CD8-positive, alpha-beta memory T cell (primary cell): ENCODE data around the gene UCN2. TPM values are rescaled to one million over a fixed set of nuclear protein-coding genes. Genes with fewer than 3 reads are reported as not detected.

ENCODE experiments used
- CTCF ChIA-PET: fragments of 350-600 bp; sonication (Branson Sonifier 250); formaldehyde crosslinking; loops from one replicate; lab custom pipeline; 2021; ENCODE audit warnings: antibody characterized with exemption; lab: Charles Lee
- POLR2A ChIA-PET: fragments of 350-600 bp; sonication (Branson Sonifier 250); formaldehyde crosslinking; loops from one replicate; lab custom pipeline; 2021; ENCODE audit warnings: antibody characterized with exemption; lab: Charles Lee
- DNase-seq, 5 donors: peaks; one replicate each; pipeline versions ENCODE4 v3.0.0 to v3.0.0-alpha.2; 2020 to 2022; ENCODE audit warnings: mixed read lengths in 1 of 5
- H3K27ac ChIP-seq: one replicate; pipeline ENCODE4 v1.7.0; 2013; ENCODE audit warnings: low read depth, mild to moderate bottlenecking, low read length, moderate library complexity
- H3K27me3 ChIP-seq: 2 replicates; pipeline ENCODE4 v1.7.0; 2013; ENCODE audit warnings: low read length, mild to moderate bottlenecking; ENCODE audit not compliant: insufficient read depth, poor library complexity, severe bottlenecking
- H3K36me3 ChIP-seq: 2 replicates; pipeline ENCODE4 v1.7.0; 2013; ENCODE audit warnings: mild to moderate bottlenecking, low read length, moderate library complexity; ENCODE audit not compliant: insufficient read depth
- H3K4me1 ChIP-seq: 2 replicates; pipeline ENCODE4 v1.7.0; 2013; ENCODE audit warnings: mild to moderate bottlenecking, low read length, moderate library complexity; ENCODE audit not compliant: insufficient read depth
- H3K4me3 ChIP-seq: 2 replicates; pipeline ENCODE4 v1.7.0; 2013; ENCODE audit warnings: mild to moderate bottlenecking, low read length
- H3K9me3 ChIP-seq: 2 replicates; pipeline ENCODE4 v1.7.0; 2013; ENCODE audit warnings: mild to moderate bottlenecking, low read length
- H3K27ac Mint-ChIP-seq, 8 donors: one replicate each; pipeline ENCODE4 v1.8.0; 2020 to 2021; ENCODE audit warnings: mixed read lengths in 8 of 8, mild to moderate bottlenecking in 6 of 8, inconsistent platforms in 3 of 8, moderate library complexity in 3 of 8
- H3K27me3 Mint-ChIP-seq, 2 donors: one replicate each; pipeline ENCODE4 v1.8.0; 2020 to 2021; ENCODE audit warnings: mixed read lengths in 2 of 2, mild to moderate bottlenecking in 1 of 2, moderate library complexity in 1 of 2
- H3K36me3 Mint-ChIP-seq, 3 donors: one replicate each; pipeline ENCODE4 v1.8.0; 2020 to 2021; ENCODE audit warnings: mixed read lengths in 3 of 3, inconsistent platforms in 1 of 3, mild to moderate bottlenecking in 1 of 3
- H3K4me1 Mint-ChIP-seq, 3 donors: one replicate each; pipeline ENCODE4 v1.8.0; 2020 to 2021; ENCODE audit warnings: mixed read lengths in 3 of 3, inconsistent platforms in 1 of 3, mild to moderate bottlenecking in 1 of 3
- H3K4me3 Mint-ChIP-seq, 7 donors: one replicate each; pipeline ENCODE4 v1.8.0; 2020 to 2021; ENCODE audit warnings: mixed read lengths in 7 of 7, mild to moderate bottlenecking in 6 of 7, moderate library complexity in 4 of 7, inconsistent platforms in 2 of 7
- H3K9me3 Mint-ChIP-seq, 5 donors: one replicate each; pipeline ENCODE4 v1.8.0; 2020 to 2022; ENCODE audit warnings: mixed read lengths in 5 of 5, mild to moderate bottlenecking in 3 of 5, moderate library complexity in 2 of 5, inconsistent platforms in 1 of 5
- polyA plus RNA-seq: library from polyadenylated mRNA; unstranded; fragments of 300-500 nt; fragmentation: Illumina TruSeq; gene quantifications from one replicate; pipeline ENCODE4 v1.2.3, GENCODE V29; 2021
- total RNA-seq, 2 experiments: library from RNA; stranded (reverse); gene quantifications; one replicate each; pipeline ENCODE4 v1.2.3, GENCODE V29; 2021

Gene UCN2
- total and polyA plus RNA-seq, 3 experiments from 2014 or later = not detected

DNA sequence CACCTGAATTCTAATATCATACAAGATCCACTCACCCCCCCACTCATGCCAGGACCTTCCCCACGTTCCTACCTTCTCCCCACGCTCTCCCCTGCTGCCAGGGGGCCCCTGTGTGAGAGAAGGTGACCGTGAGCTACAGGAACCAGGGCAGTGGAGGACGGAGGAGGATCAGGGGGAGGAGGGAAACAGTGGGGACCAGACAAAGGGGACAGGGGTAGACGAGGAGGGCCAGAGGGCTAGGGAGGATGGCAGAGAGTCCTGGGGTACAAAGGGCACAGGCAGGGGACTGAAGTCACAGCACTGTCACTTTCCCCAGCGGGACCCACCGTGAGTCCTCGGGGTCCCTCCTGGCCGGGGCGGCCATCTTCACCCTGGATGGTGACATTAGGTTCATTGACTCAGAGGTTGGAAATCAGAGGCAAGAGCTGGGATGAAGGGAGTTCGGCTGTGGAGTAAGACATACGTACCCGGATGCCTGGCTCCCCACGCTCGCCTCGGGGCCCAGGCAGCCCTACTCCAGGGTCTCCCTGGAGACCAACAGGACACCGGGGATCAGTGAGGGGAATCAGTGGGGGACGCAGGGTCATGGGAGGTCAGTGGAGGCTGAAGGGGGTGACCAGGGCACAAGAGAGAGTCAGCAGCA, 6.3 kb upstream of the UCN2 start:
- Histone ChIP-seq H3K4me3 (no peak overlapping the region), H3K4me1 (no peaks in the 10 kb centered on the region), H3K36me3 (no peaks in the 10 kb centered on the region), H3K9me3 (no peaks in the 10 kb centered on the region), H3K27me3 (no peaks in the 10 kb centered on the region), H3K27ac (no peak overlapping the region)
- no peak for DNase-seq
- ChIA-PET CTCF (no interaction called here), POLR2A (interaction anchor here (0.5 kb wide), 1 partner anchor 900 kb away, joined by 5 read pairs; the partner anchor contains the start of gene DAG1)
- Mint-ChIP-seq H3K4me1 (no peaks in the 10 kb centered on the region), H3K4me3 (no peak overlapping the region), H3K27me3 (peaks cover 0 to 8% of the 10 kb centered on the region in 2 donors), H3K27ac (peak overlapping the region in 1 of 8 donors; percentile 66), H3K9me3 (no peaks in the 10 kb centered on the region), H3K36me3 (no peaks in the 10 kb centered on the region)

DNA sequence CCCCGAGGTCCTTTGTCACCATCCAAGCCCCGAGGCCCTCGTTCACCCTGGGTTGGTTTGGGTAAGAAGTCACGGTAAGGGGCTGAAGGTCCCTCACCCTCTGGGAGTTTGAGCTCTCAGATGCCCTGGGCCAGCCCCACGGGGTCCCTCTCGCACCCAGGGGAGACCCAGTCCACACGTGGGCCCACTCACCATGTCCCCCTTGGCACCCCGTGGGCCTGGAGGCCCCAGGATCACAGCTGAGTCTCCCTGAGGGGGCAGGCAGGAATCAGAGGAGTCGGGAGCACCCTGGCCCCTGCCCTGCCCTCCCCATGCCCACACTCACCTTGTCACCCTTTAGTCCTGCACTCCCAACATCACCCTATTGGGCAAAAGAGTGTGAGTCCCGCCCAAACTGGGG, 5.8 kb upstream of the UCN2 start:
- POLR2A ChIA-PET = interaction anchor here (0.5 kb wide), 1 partner anchor 901 kb away, joined by 5 read pairs; the partner anchor contains the start of gene DAG1
- no peaks in the 10 kb centered on the region for H3K9me3 ChIP-seq
- Mint-ChIP-seq H3K27me3 (peaks cover 0 to 8% of the 10 kb centered on the region in 2 donors), H3K4me1 (no peaks in the 10 kb centered on the region), H3K4me3 (no peak overlapping the region), H3K36me3 (no peaks in the 10 kb centered on the region), H3K27ac (peak overlapping the region in 1 of 8 donors; percentile 66), H3K9me3 (no peaks in the 10 kb centered on the region)
- no peak overlapping the region for H3K27ac ChIP-seq
- H3K27me3 ChIP-seq = no peaks in the 10 kb centered on the region
- no peak overlapping the region for H3K4me3 ChIP-seq
- no peak for DNase-seq
- H3K36me3 ChIP-seq = no peaks in the 10 kb centered on the region
- CTCF ChIA-PET = no interaction called here
- H3K4me1 ChIP-seq = no peaks in the 10 kb centered on the region

DNA sequence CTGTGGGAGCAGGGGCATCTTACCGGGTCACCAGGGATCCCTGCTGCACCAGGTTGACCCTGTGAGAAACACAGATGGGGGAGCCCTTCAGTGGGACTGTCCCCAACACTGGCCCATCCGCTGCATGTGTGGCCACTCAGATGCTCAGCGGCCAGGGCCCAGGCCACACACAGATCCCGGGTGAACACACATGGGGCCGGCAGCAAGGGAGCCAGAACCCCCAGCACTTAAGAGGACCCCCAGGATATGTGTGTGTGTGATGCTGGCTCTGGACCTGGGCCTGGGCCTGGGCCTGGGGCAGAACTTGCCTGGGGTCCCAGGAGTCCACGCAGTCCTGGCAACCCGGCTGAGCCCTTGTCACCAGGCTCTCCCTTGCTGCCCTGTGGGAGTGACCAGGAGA, 4.9 kb upstream of the UCN2 start:
- Mint-ChIP-seq H3K36me3 (no peaks in the 10 kb centered on the region), H3K4me3 (no peak overlapping the region), H3K27me3 (peaks cover 0 to 8% of the 10 kb centered on the region in 2 donors), H3K4me1 (peaks cover 0 to 6% (median 5%) of the 10 kb centered on the region in 3 donors), H3K27ac (no peak overlapping the region), H3K9me3 (no peaks in the 10 kb centered on the region)
- DNase-seq = no peak
- no peaks in the 10 kb centered on the region for H3K9me3 ChIP-seq
- no peak overlapping the region for H3K27ac ChIP-seq
- ChIA-PET POLR2A (no interaction called here), CTCF (interaction anchor here (2.3 kb wide), 1 partner anchor 10 kb away, joined by 7 read pairs; no protein-coding TSS in a partner anchor)
- no peaks in the 10 kb centered on the region for H3K4me1 ChIP-seq
- no peaks in the 10 kb centered on the region for H3K36me3 ChIP-seq
- no peak overlapping the region for H3K4me3 ChIP-seq
- no peaks in the 10 kb centered on the region for H3K27me3 ChIP-seq

DNA sequence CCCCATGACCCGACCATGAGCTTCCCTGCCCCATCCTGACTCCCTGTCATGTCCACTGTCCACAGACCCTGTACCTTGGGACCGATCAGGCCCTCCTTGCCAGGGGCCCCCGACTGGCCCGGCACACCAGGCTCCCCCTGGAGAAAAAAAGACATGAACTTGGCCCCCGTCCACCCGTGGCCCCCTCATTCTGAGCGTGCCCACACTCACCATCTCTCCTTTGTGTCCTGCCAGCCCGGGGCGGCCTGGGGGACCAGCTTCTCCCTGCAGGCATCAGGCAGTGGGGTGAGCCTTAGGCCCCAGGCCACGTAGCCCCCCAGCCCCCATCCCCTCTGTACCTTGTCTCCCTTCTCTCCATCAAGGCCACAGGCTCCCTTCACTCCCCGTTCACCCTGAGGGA, 3.9 kb upstream of the UCN2 start:
- peaks cover 0 to 8% of the 10 kb centered on the region in 2 donors for H3K27me3 Mint-ChIP-seq
- H3K9me3 Mint-ChIP-seq = no peaks in the 10 kb centered on the region
- H3K4me3 Mint-ChIP-seq = no peak overlapping the region
- peaks cover 4 to 6% (median 5%) of the 10 kb centered on the region in 3 donors for H3K4me1 Mint-ChIP-seq
- ChIA-PET CTCF (interaction anchor here (2.3 kb wide), 1 partner anchor 9 kb away, joined by 7 read pairs; no protein-coding TSS in a partner anchor), POLR2A (no interaction called here)
- Histone ChIP-seq H3K36me3 (no peaks in the 10 kb centered on the region), H3K9me3 (no peaks in the 10 kb centered on the region), H3K27me3 (no peaks in the 10 kb centered on the region), H3K27ac (no peak overlapping the region), H3K4me1 (no peaks in the 10 kb centered on the region), H3K4me3 (no peak overlapping the region)
- peak overlapping the region in 1 of 8 donors; percentile 20 for H3K27ac Mint-ChIP-seq
- no peaks in the 10 kb centered on the region for H3K36me3 Mint-ChIP-seq
- no peak for DNase-seq

DNA sequence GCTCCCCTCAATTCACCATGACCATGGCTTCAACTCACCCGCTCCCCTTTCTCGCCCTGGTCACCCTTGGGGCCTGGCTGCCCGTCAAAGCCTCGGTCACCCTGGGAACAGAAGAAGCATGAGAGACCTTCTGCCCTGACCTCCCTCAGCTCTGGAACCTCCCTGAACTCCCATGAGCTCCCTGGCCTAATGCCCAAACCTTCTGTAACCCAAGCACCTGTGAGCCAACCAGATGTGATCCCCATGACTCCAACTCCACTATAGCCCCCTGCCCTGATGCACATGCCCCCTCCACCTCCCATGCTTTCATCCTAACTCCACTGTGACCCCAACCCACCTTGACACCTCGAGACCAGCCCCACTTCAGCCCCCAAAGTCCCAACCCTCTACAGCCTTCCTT, 3.5 kb upstream of the UCN2 start:
- H3K4me1 Mint-ChIP-seq = peaks cover 4 to 6% (median 5%) of the 10 kb centered on the region in 3 donors
- POLR2A ChIA-PET = no interaction called here
- no peak for DNase-seq
- Histone ChIP-seq H3K36me3 (no peaks in the 10 kb centered on the region), H3K27ac (no peak overlapping the region), H3K4me3 (no peak overlapping the region), H3K4me1 (no peaks in the 10 kb centered on the region), H3K9me3 (no peaks in the 10 kb centered on the region), H3K27me3 (no peaks in the 10 kb centered on the region)
- H3K9me3 Mint-ChIP-seq = no peaks in the 10 kb centered on the region
- CTCF ChIA-PET = interaction anchor here (2.3 kb wide), 1 partner anchor 9 kb away, joined by 7 read pairs; no protein-coding TSS in a partner anchor
- H3K36me3 Mint-ChIP-seq = no peaks in the 10 kb centered on the region
- peaks cover 0 to 8% of the 10 kb centered on the region in 2 donors for H3K27me3 Mint-ChIP-seq
- H3K27ac Mint-ChIP-seq = no peak overlapping the region
- no peak overlapping the region for H3K4me3 Mint-ChIP-seq

DNA sequence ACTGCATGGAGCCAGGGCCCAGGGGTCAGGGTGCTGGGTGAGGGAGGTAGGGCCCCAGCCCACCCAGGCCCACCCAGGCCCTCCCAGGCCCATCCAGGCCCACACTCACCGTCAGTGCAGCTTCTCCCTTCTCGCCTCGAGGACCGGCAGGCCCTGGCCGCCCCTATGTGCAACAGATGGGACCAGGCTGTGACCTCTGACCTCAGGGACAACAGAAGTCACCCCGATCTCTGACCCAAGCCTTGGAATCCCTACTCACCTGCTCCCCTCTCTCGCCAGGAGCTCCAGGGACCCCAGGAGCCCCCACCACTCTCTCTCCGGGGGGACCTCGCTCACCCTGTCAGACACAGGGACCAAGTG, 2.8 kb upstream of the UCN2 start:
- CTCF ChIA-PET = no interaction called here
- Mint-ChIP-seq H3K9me3 (no peaks in the 10 kb centered on the region), H3K4me3 (no peak overlapping the region), H3K36me3 (no peaks in the 10 kb centered on the region), H3K27me3 (peaks cover 0 to 8% of the 10 kb centered on the region in 2 donors), H3K4me1 (peaks cover 4 to 6% (median 5%) of the 10 kb centered on the region in 3 donors), H3K27ac (peak overlapping the region in 2 of 8 donors; percentile 64 to 89)
- Histone ChIP-seq H3K4me1 (no peaks in the 10 kb centered on the region), H3K4me3 (no peak overlapping the region), H3K36me3 (no peaks in the 10 kb centered on the region), H3K9me3 (no peaks in the 10 kb centered on the region), H3K27ac (no peak overlapping the region), H3K27me3 (no peaks in the 10 kb centered on the region)
- DNase-seq = no peak
- POLR2A ChIA-PET = no interaction called here

DNA sequence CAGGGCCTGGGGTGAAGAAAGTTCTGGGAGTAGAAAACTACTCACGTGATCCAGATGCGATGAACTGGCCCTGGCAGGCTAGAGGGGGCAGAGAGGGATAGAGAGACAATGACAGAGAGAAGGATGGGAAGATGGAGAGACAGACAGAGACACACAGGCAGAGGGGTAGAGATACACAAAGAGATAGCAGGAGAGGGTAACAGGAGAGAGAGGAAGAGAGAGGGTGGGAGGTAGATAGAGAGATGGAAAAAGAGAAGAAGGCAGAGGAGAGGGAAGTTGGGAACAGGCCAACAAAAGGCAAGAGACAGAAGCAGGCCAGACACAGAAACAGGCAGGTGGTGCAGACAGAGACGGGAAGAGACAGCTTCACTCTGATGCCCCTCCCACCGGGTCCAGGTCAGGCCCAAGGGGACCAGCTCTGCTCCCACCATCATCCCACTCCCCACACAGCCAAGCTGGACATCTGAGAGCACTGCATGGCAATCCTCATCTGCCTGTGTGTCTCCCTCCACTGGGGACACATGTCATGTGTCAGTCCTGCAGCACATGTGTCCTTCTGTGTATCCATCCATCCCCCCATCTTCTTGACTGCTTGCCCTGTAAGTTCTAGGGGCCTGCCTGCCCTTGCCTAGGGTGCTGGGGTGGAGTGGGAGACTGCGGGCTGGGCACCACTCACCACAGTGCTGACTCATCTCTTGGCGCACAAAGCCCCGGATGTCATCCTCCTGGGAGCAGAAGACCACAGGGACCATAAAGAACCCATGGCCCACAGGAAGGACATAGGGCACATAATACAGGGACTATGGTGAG, 2.2 kb upstream of the UCN2 start:
- ChIA-PET POLR2A (no interaction called here), CTCF (interaction anchor here (2.1 kb wide), 1 partner anchor 165 kb away, joined by 7 read pairs; no protein-coding TSS in a partner anchor)
- Histone ChIP-seq H3K27me3 (no peaks in the 10 kb centered on the region), H3K4me3 (no peak overlapping the region), H3K9me3 (no peaks in the 10 kb centered on the region), H3K36me3 (no peaks in the 10 kb centered on the region), H3K4me1 (no peaks in the 10 kb centered on the region), H3K27ac (no peak overlapping the region)
- peak overlapping the region in 2 of 8 donors; percentile 56 to 66 for H3K27ac Mint-ChIP-seq
- DNase-seq = no peak
- peaks cover 0 to 8% of the 10 kb centered on the region in 2 donors for H3K27me3 Mint-ChIP-seq
- H3K36me3 Mint-ChIP-seq = no peaks in the 10 kb centered on the region
- H3K4me3 Mint-ChIP-seq = peak overlapping the region in 1 of 7 donors; percentile 7
- H3K9me3 Mint-ChIP-seq = no peaks in the 10 kb centered on the region
- H3K4me1 Mint-ChIP-seq = peaks cover 4 to 6% (median 5%) of the 10 kb centered on the region in 3 donors

DNA sequence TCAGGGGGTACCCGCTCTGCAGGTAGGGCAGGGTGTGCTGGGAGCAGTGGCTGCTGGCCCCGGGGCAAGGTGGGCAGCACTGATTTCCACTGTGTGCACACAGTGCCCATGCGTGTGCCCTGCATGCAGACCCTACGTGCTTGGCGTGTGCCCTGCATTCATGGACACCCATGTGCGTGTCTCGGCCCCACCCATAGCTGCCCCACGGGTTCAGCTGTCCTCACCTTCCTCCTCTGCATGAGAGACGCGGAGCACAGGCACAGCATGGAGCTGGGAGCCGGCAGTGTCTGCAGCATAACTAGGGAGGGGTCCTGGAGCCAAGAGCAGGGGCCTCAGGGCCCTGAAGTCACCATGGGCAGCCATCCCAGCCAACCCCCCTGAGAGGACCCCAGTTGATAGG, 1.6 kb upstream of the UCN2 start:
- H3K9me3 Mint-ChIP-seq = no peaks in the 10 kb centered on the region
- no peaks in the 10 kb centered on the region for H3K36me3 Mint-ChIP-seq
- no peaks in the 10 kb centered on the region for H3K27me3 ChIP-seq
- no peaks in the 10 kb centered on the region for H3K36me3 ChIP-seq
- peaks cover 0 to 8% of the 10 kb centered on the region in 2 donors for H3K27me3 Mint-ChIP-seq
- H3K9me3 ChIP-seq = no peaks in the 10 kb centered on the region
- ChIA-PET CTCF (interaction anchor here (2.1 kb wide), 1 partner anchor 164 kb away, joined by 7 read pairs; no protein-coding TSS in a partner anchor), POLR2A (no interaction called here)
- H3K4me1 ChIP-seq = no peaks in the 10 kb centered on the region
- no peak overlapping the region for H3K27ac ChIP-seq
- H3K4me3 ChIP-seq = no peak overlapping the region
- no peak overlapping the region for H3K27ac Mint-ChIP-seq
- H3K4me1 Mint-ChIP-seq = peaks cover 4 to 6% (median 5%) of the 10 kb centered on the region in 3 donors
- no peak for DNase-seq
- no peak overlapping the region for H3K4me3 Mint-ChIP-seq
